HepG2 (cell line): ENCODE results near the gene SOX12. TPM values are rescaled to one million over a fixed set of nuclear protein-coding genes. Genes with fewer than 3 reads are reported as not detected.

Experiments used
- AGO2 ChIP-seq: fragments of 200-400 bp; formaldehyde crosslinking; optimal IDR thresholded peaks from 2 replicates; pipeline ENCODE3; 2017; ENCODE audit warnings: mild to moderate bottlenecking, low read depth, low read length, moderate library complexity
- ARNT2 ChIP-seq: sonication (generic); formaldehyde crosslinking; IDR thresholded peaks from 2 replicates; pipeline ENCODE4 v1.8.0; 2022; ENCODE audit warnings: mild to moderate bottlenecking, low read depth, missing genetic modification reagents, moderate library complexity
- CEBPB ChIP-seq: IDR thresholded peaks from 2 replicates; pipeline ENCODE4 v1.6.1; 2011; ENCODE audit warnings: low read depth, low read length, improper control_type of control experiment, borderline replicate concordance
- CEBPZ ChIP-seq: IDR thresholded peaks from 2 replicates; pipeline ENCODE4 v1.6.1; 2012; ENCODE audit warnings: low read length, improper control_type of control experiment
- ESRRA ChIP-seq: sonication (generic); formaldehyde crosslinking; IDR thresholded peaks from 2 replicates; pipeline ENCODE4 v1.5.1; 2020; ENCODE audit warnings: mild to moderate bottlenecking, low read depth, missing genetic modification reagents
- MEIS2 ChIP-seq: sonication (generic); formaldehyde crosslinking; IDR thresholded peaks from 2 replicates; pipeline ENCODE4 v1.9.0; 2021; ENCODE audit warnings: mild to moderate bottlenecking, missing genetic modification reagents
- MLX ChIP-seq: IDR thresholded peaks from 2 replicates; pipeline ENCODE4 v1.6.1; 2016
- NCOA2 ChIP-seq: sonication (generic); formaldehyde crosslinking; IDR thresholded peaks from 2 replicates; pipeline ENCODE4 v1.8.0; 2022; ENCODE audit warnings: inconsistent platforms
- POLR2A ChIP-seq, 2 experiments: IDR thresholded peaks; 2 replicates each; pipeline ENCODE4 v1.6.1; 2011; ENCODE audit warnings: low read depth in 2 of 2, low read length in 2 of 2, mild to moderate bottlenecking in 1 of 2, moderate library complexity in 1 of 2; ENCODE audit not compliant: insufficient read depth in 1 of 2
- RAD51 ChIP-seq: fragments of 450-650 bp; IDR thresholded peaks from 2 replicates; pipeline ENCODE4 v1.6.1; 2016; ENCODE audit warnings: borderline replicate concordance
- TGIF2 ChIP-seq: IDR thresholded peaks from 2 replicates; pipeline ENCODE4 v1.6.1; 2016; ENCODE audit warnings: control low read depth, missing compliant biosample characterization
- TSC22D2 ChIP-seq: sonication (generic); formaldehyde crosslinking; IDR thresholded peaks from 2 replicates; pipeline ENCODE4 v1.5.1; 2020; ENCODE audit warnings: missing genetic modification reagents, mild to moderate bottlenecking, borderline replicate concordance
- ZNF260 ChIP-seq: sonication (generic); formaldehyde crosslinking; IDR thresholded peaks from 2 replicates; pipeline ENCODE4 v1.4.0; 2020; ENCODE audit warnings: missing genetic modification reagents, low read depth, mild to moderate bottlenecking, borderline replicate concordance
- ZNF296 ChIP-seq: sonication (generic); formaldehyde crosslinking; conservative IDR thresholded peaks from 2 replicates; pipeline ENCODE4 v1.5.0; 2020; ENCODE audit warnings: mild to moderate bottlenecking, missing genetic modification reagents
- ZNF747 ChIP-seq: sonication (generic); formaldehyde crosslinking; IDR thresholded peaks from 2 replicates; pipeline ENCODE4 v1.8.1; 2023; ENCODE audit warnings: missing genetic modification reagents, mild to moderate bottlenecking, borderline replicate concordance
- ZNF773 ChIP-seq: sonication (generic); formaldehyde crosslinking; IDR thresholded peaks from 2 replicates; pipeline ENCODE4 v1.4.0; 2020; ENCODE audit warnings: missing genetic modification reagents, borderline replicate concordance
- ZNF891 ChIP-seq: sonication (generic); formaldehyde crosslinking; IDR thresholded peaks from 2 replicates; pipeline ENCODE4 v1.5.0; 2020; ENCODE audit warnings: mild to moderate bottlenecking, missing genetic modification reagents
- polyA plus RNA-seq, 8 experiments: library from polyadenylated mRNA; depleted of rRNA in 3 of 8; stranded (reverse) in 7 of 8; unstranded in 1 of 8; fragments of >200 nt; fragmentation: Illumina TruSeq in 4 of 8; extraction: Trizol in 4 of 8; gene quantifications; 2 replicates each; pipeline versions ENCODE4 v1.2.1 to v1.2.3, GENCODE V29; 2011 to 2016; ENCODE audit warnings: low read depth in 4 of 8, missing spikeins in 1 of 8, mixed read lengths in 1 of 8; ENCODE audit not compliant: insufficient read depth in 1 of 8
- total RNA-seq, 5 experiments: library from RNA; depleted of rRNA; stranded (reverse); fragments of >200 nt; fragmentation: Illumina TruSeq; extraction: Trizol; gene quantifications; 2 replicates each; pipeline ENCODE4 v1.2.3, GENCODE V29; 2016; ENCODE audit warnings: low read depth in 1 of 5

Gene SOX12
- total and polyA plus RNA-seq, 2 of the 13 experiments (the other 11 are each of a cell fraction or from before 2014, with no cell fraction given): 10.0 to 18.7 TPM

- TF ChIP-seq CEBPZ (no peak), TSC22D2 (peak; percentile 87; the same call in 1 of the 2 replicates), ZNF891 (CRISPR knock-in tag) (peak; percentile 98), CEBPB (peak; percentile 100), POLR2A (IDR thresholded peaks at IDR 0.05; ENCODE audit: insufficient read depth in 1 of 2, low read depth in 2 of 2, low read length in 2 of 2) (peak; percentile 64 to 69), ZNF773 (CRISPR knock-in tag) (peak; percentile 53; the same call in 1 of the 2 replicates), RAD51 (no peak; the same call in 1 of the 2 replicates), ESRRA (CRISPR knock-in tag) (peak; percentile 97), ZNF296 (peak; percentile 94), NCOA2 (CRISPR knock-in tag) (peak; percentile 97), AGO2 (no peak), ZNF260 (no peak), MEIS2 (CRISPR knock-in tag) (peak; percentile 86; the same call in 1 of the 2 replicates), ARNT2 (CRISPR knock-in tag) (peak; percentile 96), TGIF2 (peak; percentile 86; the same call in 1 of the 2 replicates), ZNF747 (CRISPR knock-in tag) (peak; percentile 99), MLX (CRISPR knock-in tag) (peak; percentile 88)
These were observed 46.6 kb downstream of the SOX12 start (continued) for GRCh38 chr20:371755-372542.
